ENCODE measurements around the gene ZHX3. TPM values are rescaled to one million over a fixed set of nuclear protein-coding genes. Genes with fewer than 3 reads are reported as not detected.

Gene ZHX3
- total and polyA plus RNA-seq, 2 of the 13 experiments (the other 11 are each of a cell fraction or from before 2014, with no cell fraction given), result 8.4 to 11.7 TPM

- no peak for TF ChIP-seq MED13 (CRISPR knock-in tag; IDR thresholded peaks at IDR 0.05)
- TF ChIP-seq SSRP1 (CRISPR knock-in tag; IDR thresholded peaks at IDR 0.05), result no peak
- TF ChIP-seq TCF7 (IDR thresholded peaks at IDR 0.05; ENCODE audit: low read depth), result no peak
- no peak for TF ChIP-seq MTA1 (CRISPR knock-in tag; IDR thresholded peaks at IDR 0.05; ENCODE audit: borderline replicate concordance)
- TF ChIP-seq KLF9 (CRISPR knock-in tag; IDR thresholded peaks at IDR 0.05; ENCODE audit: low read depth), result no peak
These were observed 176.2 kb downstream of the ZHX3 start (continued) for GRCh38 chr20:41141153-41141815.

- no peak; the same call in 2 of the 3 replicates for ATAC-seq
- 67% methylated on average over 10 of the region's 10 CpGs for WGBS (ENCODE audit: low lambda C conversion rate)
- Histone ChIP-seq H3K4me2 (ENCODE audit: low read depth, low read length) (peak overlapping the region; percentile 97), H3K4me1 (ENCODE audit: insufficient read depth, low read length) (peaks cover 57% of the 10 kb centered on the region), H3K9ac (ENCODE audit: insufficient read depth, low read depth, low read length) (peak overlapping the region; percentile 96), H2AFZ (ENCODE audit: low read length) (no peak overlapping the region), H3K27ac (ENCODE audit: extremely low read length, insufficient read depth, low read length) (peak overlapping the region; percentile 64), H3K27me3 (ENCODE audit: control insufficient read depth in 1 of 2, insufficient read depth in 2 of 2, low read length in 2 of 2) (no peaks in the 10 kb centered on the region), H4K20me1 (ENCODE audit: insufficient read depth, low read length) (peaks cover 11% of the 10 kb centered on the region), H3K79me2 (ENCODE audit: insufficient read depth, low read length) (peaks cover 80% of the 10 kb centered on the region), H3K9me3 (ENCODE audit: low read length) (no peaks in the 10 kb centered on the region), H3K4me3 (replicated peaks in 1 of 3; ENCODE audit: insufficient read depth in 1 of 3, low read depth in 2 of 3, low read length in 3 of 3) (peak overlapping the region in 1 of 3 experiments; percentile 37; a peak in 2 of 6 replicates), H3K36me3 (replicated peaks in 1 of 2; ENCODE audit: control insufficient read depth in 1 of 2, insufficient read depth in 2 of 2, low read length in 2 of 2) (peaks cover 8 to 15% of the 10 kb centered on the region in 2 experiments)
- DNase-seq (ENCODE audit: low spot score), result peak; percentile 69
- POLR2A ChIA-PET, result no interaction called here
- in situ Hi-C loops (cut with HindIII; ENCODE audit: extremely low pct_ligation_motif_present, low pct_unique_long_range_greater_than_20kb), result no loop called here
- intact Hi-C loops (cut with micrococcal nuclease; ENCODE audit: unreplicated experiment), result no loop called here
- FAIRE-seq, result peak; percentile 48
- CTCF ChIA-PET (ENCODE audit: low intra/inter-chr PET ratio, low total read pairs), result no interaction called here
- BruUV-seq (replicated peaks), result no TSS peak
- peak; percentile 65 for TF ChIP-seq ZNF687 (CRISPR knock-in tag; IDR thresholded peaks at IDR 0.05)
- 0 out of 2 replicates have a peak, but pooled peaks have one; percentile 41 for TF ChIP-seq HMGXB3 (CRISPR knock-in tag; IDR thresholded peaks at IDR 0.05; ENCODE audit: borderline replicate concordance)
- TF ChIP-seq ZNF850 (CRISPR knock-in tag; conservative IDR thresholded peaks at IDR 0.05), result no peak
- TF ChIP-seq ZNF574 (CRISPR knock-in tag; IDR thresholded peaks at IDR 0.05), result peak; percentile 69
These were observed 177.1 kb downstream of the ZHX3 start for GRCh38 chr20:41140226-41141133.
